OCI-LY3 (cell line): Measurements from ENCODE around the gene CHAF1A.

ENCODE experiments used
- CTCF ChIP-seq: fragments of 200-600, 300-600 bp; sonication (generic); IDR thresholded peaks from 2 replicates; pipeline ENCODE4 v1.5.1; 2014; ENCODE audit warnings: antibody characterized with exemption, low read length, low read depth
- EZH2phosphoT487 ChIP-seq: fragments of 200-600 bp; shearing (Covaris generic); IDR thresholded peaks from 2 replicates; pipeline ENCODE4 v1.6.1; 2018; ENCODE audit warnings: antibody characterized with exemption, mixed run types, low read depth

DNA sequence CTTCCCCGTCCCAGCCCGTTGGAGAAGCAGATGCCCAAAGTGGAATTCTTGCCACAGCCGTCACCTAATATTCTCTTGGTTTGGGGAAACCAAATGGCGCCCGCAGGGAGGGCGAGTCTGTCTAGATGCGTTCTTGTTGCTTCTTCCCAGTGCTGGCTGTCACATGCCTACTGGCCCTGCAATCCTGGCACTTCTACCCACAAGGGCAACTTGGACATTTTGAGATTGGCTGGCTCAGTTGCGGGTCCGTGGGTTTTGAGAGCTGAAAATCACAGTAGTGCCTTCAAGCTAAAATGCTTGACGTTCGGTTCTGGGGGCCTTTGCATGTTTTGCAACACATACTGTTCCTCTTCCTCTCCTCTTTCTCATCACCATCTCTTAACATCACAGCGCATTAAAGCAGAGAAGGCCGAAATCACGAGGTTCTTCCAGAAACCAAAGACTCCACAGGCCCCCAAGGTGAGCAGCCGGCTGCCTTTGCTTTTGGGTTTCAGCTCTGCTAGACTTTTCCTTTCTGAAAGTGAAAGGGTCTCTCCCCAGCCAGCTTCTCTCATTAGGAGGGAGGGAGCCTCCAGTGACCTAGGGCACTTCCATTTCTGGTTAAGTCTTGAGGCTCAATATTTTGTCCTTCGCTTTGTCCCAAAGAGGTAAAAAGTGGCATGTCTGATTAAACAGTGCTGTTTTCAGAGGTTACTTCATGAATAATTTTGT lies 21.1 kb downstream of the CHAF1A start:
- TF ChIP-seq CTCF (no peak), EZH2phosphoT487 (no peak)
